ENCODE data around the gene SIRT6.
"Not testable (repeated sequence)": the region's sequence is repeated elsewhere in the genome, so short reads cannot be mapped to it uniquely, and the experiment has no call there.

The SIRT6 gene

DNA sequence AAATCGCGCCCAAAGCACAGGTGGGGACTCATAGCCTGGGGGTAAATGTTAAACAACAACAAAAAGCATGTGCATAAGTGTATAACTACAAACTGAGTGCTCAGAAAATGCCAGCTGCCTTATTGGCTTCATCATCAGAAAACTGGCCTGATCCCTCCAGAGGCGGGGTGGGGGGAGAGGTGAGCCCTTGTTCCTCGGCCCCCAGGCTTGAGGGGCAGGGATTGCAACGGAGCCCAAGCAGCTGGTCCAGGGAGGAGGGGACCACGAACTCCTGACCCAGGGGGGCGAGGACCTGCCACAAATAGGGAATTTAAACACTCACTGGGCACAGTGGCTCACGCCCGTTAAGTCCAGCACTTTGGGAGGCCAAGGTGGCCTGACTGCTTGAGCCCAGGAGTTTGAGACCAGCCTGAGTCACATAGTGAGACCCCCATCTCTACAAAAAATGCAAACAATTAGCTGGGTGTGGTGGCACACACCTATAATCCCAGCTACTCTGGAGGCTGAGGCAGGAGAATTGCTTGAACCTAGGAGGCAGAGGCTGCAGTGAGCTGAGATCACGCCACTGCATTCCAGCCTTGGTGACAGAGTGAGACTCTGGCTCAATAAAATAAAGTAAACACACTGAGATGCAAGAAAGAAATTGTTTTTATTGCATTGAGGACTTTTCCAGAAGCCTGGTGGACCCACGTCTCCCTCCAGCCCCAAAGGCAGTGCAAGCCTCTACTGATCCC lies 8.7 kb downstream of the SIRT6 start:
- no peak for DNase-seq

DNA sequence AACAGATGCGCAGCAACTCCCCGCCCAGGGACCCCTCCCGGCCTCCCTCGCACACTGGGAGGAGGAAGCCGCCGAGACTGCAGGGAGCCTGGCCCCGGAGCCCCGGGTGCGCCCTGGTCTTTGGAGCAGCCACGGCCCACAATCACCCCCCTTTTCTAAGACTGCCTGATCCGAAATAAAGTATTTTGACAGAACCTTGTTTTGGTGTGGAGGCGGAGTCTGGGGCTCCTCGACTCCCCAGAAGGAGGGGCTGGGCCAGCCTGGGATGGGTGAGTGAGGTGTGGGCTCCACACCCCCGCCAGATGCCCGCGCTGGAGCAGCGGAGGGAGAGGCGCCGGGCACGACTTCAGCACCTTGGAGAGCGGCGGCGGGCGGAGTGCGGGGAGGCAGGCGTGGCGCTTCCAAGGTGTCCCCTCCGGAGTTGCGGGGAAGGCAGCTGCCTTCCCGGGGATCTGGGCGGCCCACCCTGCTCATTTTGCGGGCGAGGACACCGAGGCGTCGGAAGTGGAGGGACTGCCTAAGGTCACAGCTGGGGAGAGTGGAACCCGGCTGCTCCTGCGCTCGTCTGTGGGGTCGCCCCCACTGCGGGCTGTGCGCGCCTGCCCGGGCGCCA lies 9.4 kb downstream of the SIRT6 start:
- DNase-seq = no peak

DNA sequence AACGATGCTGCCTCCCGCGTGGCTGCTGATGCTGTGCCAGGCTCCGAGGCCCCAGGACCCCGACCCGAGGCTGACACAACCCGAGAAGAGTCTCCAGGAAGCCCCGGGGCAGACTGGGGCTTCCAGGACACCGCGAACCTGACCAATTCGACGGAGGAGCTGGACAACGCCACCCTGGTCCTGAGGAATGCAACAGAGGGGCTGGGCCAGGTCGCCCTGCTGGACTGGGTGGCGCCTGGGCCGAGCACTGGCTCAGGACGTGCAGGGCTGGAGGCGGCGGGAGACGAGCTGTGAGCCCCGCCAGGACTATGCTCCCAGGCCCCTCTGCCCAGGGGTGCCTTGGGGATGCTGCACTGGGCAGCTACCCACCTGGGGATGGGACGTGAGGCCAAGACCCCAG lies 10.7 kb downstream of the SIRT6 start:
- no peak for DNase-seq

DNA sequence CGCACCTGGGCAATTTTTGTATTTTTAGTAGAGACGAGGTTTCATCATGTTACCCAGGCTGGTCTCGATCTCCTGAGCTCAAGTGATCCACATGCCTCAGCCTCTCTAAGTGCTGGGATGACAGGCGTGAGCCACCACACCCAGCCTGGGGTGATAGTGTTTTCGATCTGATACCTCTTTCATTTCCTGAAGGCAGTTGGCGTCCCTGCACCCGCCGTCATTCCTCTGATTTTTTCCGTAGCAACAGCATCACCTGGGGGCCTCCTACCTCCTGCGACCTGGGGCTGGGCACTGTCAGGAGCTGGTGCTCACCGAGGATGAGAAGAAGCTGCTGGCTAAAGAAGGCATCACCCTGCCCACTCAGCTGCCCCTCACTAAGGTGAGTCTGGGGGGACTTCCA lies 18.1 kb downstream of the SIRT6 start:
- DNase-seq = no peak

DNA sequence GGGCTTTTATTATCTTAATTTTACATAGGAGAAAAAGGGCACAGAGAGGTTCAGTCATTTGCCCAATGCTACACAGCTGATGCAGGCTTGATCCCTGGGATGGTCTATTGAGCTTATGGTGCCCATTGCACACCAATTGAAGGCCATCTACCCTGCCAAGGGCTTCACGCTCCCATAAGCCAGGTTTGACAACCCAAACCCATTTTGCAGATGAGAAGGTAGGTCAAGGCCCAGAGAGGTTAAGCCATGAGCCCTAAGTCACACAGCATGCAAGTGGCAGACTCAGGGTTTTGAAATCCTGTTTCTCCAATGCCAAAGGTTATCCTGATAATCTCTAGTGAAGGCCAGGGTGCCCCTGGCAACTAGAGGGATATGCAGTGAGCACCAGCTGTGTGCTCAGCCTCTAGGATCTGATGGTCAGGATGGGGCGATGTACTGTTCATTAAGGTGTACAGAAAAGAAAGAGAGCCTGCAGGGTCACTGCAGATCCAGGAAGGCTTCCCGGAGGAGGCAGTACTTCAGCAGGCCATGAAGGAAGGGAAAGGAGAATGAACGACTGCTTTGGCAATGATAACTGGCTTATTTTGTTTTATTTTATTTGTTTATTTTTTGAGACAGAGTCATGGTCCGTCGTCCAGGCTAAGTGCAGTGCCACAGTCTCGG lies 20.8 kb downstream of the SIRT6 start:
- no peak for DNase-seq

DNA sequence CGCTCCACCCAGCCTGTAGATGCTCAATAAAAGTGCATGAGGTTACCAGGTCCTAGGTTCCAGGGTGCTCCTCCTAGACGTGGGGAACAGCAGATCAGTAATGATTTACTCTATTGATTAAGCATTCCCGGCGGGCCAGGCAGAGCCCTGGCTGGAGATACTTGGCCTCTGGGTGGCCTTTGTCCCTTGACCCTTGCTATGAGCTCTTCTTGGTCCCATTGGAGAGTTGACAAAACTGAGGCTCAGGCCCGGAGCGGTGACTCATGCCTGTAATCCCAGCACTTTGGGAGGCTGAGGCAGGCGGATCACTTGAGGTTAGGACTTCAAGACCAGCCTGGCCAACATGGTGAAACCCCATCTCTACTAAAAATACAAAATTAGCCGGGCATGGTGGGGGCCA lies 24.4 kb downstream of the SIRT6 start:
- not testable (repeated sequence) for DNase-seq

DNA sequence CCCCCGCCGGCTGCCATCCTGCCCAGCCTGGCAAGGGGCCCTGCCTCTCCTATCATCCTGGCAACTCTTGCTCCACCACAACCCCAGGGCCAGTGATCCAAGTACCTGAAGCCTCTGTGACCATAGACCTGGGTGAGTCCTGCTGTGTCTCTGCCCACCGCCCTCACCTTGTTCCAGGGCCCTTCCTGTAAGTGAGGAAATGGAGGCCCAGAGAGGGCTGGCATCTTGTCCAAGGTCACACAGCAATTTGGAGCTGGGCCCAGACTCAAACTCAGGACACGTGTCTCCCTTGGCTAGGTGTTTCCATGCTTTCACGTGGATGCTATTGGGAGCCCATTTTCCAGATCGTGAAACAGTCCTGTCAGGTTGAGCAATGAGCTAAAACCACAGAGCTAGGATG lies 25.2 kb downstream of the SIRT6 start:
- no peak for DNase-seq

DNA sequence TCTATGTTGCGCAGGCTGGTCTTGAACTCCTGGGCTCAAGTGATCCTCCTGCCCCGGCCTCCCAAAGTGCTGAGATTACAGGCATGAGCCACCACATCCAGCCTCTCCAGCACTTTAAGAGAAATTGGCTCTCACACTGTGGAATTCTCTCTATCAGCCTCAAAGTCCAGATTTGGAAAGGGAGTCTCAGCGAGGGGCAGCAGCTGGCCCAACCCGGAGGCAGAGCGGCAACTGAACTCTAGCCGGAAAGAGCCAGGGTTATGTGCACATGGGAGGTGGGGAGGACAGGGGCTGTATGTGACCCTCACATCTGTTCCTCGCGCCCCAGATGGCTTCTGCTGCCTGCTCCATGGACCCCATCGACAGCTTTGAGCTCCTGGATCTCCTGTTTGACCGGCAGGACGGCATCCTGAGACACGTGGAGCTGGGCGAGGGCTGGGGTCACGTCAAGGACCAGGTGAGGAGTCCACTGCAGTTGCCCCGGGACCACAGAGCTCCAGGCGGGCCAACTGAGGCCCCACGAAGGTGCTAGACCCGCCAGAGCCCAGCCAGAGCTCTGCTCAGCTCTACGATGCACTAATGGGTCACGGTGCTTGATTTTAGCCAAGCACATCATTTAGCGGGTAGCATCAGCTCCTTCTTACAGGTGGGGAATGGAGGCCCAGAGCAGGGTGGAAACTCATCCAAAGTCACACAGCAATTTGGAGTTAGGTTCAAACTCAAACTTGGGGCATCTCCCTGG lies 27.6 kb downstream of the SIRT6 start:
- DNase-seq = no peak

DNA sequence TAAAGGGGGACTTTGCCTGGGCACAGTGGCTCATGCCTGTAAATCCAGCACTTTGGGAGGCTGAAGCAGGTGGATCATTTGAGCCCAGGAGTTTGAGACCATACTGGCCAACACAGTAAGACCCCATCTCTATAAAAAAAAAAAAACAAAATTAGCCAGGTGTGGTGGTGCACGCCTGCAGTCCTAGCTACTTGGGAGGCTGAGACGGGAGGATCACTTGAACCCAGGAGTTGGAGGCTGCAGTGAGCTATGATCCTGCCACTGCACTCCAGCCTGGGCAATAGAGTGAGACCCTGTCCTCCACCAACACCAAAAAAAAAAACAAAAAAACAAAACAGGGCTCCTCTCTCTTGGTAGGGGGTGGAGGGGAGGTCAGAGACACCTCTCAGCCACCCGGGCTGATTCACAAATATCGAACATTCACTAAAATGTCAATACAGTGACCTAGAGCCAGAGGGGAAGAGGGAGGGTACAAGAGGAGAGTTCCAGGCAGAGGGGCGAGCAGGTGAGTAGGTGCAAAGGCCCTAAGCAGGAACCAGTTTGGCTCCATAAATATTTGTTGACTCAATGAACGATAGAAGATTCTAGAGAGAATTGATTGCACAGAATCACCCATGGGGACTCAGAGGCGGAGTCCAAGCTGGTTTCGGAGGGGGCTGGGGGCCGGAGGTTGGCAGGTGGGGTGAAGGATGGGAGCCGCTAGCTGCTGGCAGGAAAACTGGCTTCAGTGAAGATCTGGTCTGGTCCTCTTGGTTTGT lies 29.9 kb downstream of the SIRT6 start:
- DNase-seq = no peak

DNA sequence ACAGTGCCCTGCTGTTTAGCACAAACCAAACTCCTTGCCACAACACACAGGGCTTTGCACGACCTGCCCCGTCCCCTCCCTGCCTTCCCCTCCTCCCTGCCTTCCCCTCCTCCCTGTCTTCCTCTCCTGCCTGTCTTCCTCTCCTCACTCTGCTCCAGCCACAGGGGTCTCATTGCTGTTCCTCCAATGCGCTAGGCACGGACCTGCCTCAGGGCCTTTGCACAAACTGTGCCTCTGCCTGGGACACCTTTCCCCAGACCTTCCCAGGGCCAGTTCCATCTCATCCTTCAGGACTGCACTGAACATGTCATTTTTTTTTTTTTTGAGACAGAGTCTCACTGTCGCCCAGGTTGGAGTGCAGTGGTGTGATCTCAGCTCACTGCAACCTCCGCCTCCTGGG lies 30.7 kb downstream of the SIRT6 start:
- no peak for DNase-seq

DNA sequence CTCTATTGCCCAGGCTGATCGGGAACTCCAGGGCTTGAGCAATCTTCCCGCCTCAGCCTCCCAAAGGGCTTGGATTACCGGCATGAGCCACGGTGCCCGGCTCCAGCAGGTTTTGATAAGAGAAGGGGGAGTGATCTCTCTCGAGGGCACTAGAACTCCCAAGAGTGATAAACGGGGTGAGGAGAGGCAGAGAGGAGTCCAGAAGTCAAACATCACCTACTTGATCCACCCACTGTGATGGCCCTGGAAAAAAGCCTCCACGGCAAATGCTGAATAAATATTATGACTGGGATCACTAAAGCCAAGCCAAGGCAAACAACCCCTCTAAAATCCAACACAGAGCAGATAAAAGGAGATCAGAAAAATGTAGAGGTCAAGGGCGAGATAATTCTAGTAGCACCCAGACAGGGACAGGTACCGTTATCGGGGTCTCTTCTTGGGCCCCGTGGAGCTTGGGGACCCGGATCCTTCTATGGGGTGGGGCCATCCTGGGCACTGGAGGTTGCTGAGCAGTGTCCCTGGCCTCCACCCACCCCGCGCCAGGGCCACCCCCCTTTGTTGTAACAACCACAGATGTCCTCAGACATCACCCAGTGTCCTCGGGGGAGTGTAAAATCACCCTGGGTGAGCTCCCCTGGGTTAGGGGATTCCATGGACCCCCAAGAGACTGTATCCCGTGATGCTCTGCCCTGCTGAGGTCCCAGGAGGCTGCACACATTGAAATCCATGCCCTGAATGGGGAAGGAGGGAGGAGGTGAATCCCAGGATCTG lies 32.7 kb downstream of the SIRT6 start:
- DNase-seq = no peak

DNA sequence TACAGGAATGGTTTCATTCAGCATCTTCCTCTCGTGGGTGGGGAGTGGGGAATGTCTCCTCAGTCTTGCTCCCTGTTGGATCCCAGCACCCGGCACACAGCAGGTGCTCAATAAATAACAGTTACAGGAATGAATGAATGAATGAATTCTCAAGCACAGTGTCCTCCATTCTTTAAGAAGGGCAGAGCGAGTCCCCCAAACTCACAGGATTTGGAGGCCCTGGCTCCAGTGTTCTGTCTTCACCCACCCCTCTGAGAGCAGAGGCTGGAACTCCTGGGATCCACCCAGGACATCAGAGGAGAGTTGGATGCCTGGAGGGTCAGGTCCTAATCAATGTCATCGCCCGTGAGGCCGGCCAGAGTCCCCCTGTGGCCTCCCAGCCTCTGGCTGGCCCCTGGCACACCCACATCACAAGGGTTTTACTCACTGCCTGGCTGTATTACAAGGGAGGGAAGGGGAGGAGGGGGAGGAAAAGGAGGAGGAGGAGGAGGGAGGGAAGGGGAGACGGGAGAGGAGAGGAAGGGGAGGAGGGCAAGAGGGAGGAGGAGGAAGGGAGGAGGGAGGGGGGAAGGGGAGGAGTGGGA lies 37.6 kb downstream of the SIRT6 start:
- no peak for DNase-seq

DNA sequence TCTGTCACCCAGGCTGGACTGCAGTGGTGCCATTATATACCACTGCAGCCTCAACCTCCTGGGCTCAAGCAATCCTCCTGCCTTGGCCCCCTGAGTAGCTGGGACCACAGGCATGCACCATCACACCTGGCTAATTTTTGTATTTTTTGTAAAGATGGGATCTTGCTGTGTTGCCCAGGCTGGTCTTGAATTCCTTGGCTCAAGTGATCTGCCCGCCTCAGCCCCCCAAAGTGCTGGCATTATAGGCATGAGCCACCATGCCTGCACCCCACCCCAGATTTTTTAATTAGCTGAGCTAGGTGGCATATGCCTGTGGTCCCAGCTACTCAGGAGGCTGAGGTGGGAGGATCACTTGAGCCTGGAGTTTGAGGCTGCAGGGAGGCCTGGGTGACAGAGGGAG lies 39.4 kb downstream of the SIRT6 start:
- DNase-seq = not testable (repeated sequence)

DNA sequence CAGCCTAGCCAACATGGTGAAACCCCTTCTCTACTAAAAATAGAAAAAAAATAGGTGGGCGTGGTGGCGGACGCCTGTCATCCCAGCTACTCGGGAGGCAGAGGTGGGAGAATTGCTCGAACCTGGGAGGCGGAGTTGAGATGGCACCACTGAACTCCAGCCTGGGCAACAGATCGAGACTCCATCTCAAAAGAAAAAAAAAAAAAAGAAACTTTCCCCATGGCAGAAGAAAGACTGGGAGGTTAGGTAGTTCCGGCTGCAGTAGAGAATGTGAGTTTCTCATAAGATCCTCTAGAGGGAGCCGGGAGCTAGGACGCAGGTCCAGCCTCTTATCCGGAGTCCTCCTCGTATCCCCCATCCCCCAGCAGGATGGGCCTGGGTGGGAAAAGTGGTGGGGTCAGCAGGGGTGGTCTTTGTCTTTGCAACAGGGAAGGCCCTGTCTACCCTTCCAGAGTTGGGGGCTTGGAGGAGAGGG lies 42.1 kb downstream of the SIRT6 start:
- DNase-seq = no peak

DNA sequence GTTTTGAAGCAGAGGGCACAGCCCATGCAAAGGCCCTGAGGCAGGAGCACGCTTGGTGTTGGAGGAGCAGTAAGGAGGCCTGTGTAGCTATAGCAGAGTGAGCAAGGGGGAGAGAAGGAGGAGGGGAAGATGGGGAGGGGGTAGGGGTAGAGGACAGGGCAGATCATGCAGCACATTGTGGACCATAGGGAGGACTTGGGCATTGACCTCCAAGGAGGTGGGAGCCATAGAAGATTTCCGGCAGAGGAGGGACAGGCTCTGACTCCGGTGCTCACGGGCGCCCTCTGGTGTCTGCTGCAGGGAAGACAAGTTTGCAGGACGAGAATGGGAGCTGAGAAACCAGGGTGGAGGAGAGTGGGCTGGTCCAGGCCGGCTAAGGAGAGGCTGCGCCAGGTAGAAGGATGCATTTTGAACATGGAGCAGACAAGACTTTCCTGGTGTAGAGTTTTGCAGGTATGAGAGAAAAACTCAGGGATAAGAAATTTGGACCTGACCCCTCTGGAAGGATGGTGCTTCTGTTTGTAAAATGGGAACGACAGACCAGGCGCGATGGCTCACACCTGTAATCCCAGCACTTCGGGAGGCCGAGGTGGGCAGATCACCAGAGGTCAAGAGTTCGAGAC lies 42.6 kb downstream of the SIRT6 start:
- no peak for DNase-seq

DNA sequence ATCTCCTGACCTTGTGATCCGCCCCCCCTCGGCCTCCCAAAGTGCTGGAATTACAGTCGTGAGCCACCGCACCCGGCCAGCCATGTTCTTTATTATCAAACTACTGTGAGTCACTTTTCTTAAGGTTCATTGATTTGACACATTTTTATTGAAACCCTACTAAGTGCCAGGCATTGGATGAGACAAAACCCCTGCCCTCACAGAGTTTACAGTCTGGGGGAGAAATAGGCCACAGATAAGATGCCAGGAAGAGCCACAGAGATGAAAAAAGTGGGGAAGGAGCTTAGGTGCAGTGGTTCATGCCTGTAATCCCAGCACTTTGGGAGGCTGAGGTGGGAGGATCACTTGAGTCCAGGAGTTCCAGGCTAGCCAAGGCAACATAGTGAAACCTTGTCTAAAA lies 43.9 kb downstream of the SIRT6 start:
- DNase-seq = no peak

DNA sequence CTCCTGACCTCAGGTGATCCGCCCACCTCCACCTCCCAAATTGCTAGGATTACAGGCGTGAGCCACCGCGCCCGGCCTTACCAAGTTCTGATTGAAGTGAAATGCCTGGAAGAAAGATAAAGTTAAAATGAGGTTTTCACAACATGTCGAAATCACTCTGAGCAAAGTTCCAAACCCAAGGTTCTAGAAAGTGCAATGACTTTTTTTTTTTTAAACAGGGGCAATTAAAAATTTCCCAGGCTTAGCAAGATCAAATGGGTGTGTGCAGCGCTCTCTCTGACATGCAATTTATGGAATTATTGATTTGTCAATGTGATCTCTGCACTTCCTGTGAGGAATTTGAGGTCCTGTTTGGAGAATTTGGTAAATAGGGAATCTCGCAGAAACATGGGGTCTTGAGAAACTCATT lies 45.7 kb downstream of the SIRT6 start:
- no peak for DNase-seq

DNA sequence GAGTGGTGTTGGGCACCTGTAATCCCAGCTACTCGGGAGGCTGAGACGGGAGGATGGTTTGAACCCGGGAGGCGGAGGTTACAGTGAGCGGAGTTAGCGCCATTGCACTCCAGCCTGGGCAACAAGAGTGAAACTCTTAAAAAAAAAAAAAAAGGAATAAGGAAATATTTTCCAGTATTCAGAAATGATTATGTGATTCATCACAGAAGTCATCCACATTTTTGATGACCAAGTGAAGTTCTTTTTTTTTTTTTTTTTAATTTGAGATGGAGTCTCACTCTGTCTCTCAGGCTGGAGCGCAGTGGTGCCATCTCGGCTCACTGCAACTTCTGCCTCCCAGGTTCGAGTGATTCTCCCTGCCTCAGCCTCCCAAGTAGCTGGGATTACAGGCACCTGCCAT lies 47.0 kb downstream of the SIRT6 start:
- not testable (repeated sequence) for DNase-seq

DNA sequence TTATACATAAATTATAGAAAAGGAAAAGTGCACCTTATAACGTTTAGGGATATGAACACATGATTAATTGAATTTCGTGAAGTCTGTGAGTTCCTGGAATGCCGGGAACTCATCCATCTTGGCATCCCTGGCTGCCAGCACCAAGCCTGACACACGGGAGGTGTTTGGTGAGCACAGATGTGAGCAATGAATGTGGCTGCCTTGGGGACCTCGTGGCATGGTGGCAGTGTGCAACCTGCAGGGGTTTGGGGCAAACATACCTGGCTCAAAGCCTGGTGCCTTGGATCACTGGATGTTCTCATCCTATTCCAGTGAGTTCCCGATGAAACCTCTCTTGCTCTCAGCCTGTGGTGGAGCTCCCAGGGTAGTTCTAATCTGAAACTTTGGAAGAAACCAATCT lies 48.0 kb downstream of the SIRT6 start:
- no peak for DNase-seq

DNA sequence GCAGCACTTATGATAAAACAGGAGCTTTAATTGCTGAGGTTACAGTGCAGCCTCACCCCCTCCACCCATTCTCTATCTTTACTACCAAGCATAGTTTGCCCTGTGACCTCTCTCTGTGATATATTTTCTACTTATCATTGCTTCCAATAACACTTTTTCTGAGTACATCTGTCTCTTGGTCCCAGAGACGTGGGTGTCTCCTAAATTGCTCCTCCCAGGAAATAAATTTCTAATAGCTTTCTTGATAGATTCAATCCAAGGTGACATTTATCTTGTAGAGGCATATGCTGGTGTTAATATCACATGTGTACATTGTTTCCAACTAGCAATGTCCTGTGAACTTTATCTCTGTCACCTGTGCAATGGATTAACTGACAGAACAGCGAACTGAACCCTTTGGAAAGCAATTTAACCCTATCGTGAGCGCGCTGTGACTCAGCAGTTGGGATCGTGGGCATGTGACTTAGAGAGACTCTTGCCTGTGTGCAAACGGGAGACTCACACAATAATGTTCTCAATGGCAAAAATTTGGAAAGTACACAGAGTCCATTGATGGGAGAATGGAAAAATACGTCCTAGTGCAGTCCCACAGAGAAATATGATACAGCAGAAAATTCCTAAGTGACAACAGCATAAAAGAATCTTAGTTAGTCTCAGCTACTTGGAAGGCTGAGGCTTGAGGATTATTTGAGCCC lies 51.5 kb downstream of the SIRT6 start:
- DNase-seq = no peak
